ENCODE measurements around the gene MROH2B.

The MROH2B gene

GRCh38 chr5:41093803-41094202 lies 22.7 kb upstream of the MROH2B start:
- intact Hi-C loops (cut with DNase I; ENCODE audit: low total_unique reads) = no loop called here
- Histone ChIP-seq H3K4me3 (no peak overlapping the region), H3K36me3 (no peaks in the 10 kb centered on the region), H3K27me3 (no peaks in the 10 kb centered on the region), H3K4me1 (no peaks in the 10 kb centered on the region), H3K9me3 (no peaks in the 10 kb centered on the region), H3K27ac (no peak overlapping the region)
- DNase-seq = no peak
- TF ChIP-seq, protein P1, sequence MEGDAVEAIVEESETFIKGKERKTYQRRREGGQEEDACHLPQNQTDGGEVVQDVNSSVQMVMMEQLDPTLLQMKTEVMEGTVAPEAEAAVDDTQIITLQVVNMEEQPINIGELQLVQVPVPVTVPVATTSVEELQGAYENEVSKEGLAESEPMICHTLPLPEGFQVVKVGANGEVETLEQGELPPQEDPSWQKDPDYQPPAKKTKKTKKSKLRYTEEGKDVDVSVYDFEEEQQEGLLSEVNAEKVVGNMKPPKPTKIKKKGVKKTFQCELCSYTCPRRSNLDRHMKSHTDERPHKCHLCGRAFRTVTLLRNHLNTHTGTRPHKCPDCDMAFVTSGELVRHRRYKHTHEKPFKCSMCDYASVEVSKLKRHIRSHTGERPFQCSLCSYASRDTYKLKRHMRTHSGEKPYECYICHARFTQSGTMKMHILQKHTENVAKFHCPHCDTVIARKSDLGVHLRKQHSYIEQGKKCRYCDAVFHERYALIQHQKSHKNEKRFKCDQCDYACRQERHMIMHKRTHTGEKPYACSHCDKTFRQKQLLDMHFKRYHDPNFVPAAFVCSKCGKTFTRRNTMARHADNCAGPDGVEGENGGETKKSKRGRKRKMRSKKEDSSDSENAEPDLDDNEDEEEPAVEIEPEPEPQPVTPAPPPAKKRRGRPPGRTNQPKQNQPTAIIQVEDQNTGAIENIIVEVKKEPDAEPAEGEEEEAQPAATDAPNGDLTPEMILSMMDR (IDR thresholded peaks at IDR 0.05) = no peak

DNA sequence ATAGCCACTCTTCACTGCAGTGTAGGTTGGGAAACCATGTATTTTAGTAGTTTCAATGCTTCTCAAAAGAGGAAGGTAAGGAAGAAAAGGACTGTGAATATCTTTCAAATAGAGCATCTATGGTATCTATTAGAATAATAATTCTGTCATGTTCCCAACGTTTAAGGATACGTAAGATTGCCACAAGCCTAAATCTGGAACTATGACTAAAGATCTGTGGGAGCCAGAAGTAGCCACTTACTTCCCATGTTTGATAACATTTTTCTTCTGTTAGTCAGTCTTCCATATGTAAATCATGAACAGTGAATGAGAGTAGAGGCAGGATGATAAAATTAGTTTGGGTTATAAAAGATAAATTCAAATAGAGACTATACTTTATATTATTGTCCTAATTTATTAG lies 16.3 kb upstream of the MROH2B start:
- H3K36me3 ChIP-seq = no peaks in the 10 kb centered on the region
- DNase-seq = no peak

DNA sequence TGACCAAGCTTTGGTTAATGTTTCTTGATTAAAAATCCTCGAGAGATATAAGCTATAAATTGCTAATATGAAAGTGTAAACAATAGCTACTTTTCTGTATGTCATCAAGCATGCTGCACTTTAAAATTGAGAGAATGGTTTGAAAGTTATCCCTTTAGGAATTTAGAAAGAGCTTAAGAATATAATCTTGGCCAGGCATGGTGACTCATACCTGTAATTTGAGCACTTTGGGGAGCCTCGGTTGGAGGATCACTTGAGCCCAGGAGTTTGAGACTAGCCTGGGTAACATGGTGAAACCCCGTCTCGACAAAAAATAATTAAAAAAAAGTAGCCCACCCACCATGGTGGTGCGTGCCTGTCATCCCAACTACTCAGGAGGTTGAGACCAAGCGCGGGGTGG lies 12.2 kb upstream of the MROH2B start:
- H3K4me1 ChIP-seq = no peaks in the 10 kb centered on the region
- no peak overlapping the region for H3K4me3 ChIP-seq
- no peak overlapping the region for H3K27ac ChIP-seq
- peaks cover 0 to 3% (median 0%) of the 10 kb centered on the region in 3 donors for H3K9me3 ChIP-seq
- TF ChIP-seq, protein P1 (IDR thresholded peaks at IDR 0.05) = no peak
- intact Hi-C loops (cut with DNase I; ENCODE audit: low total_unique reads) = no loop called here
- no peak for DNase-seq
- no peaks in the 10 kb centered on the region for H3K27me3 ChIP-seq
- H3K36me3 ChIP-seq = no peaks in the 10 kb centered on the region

More for the DNA sequence above, 16.3 kb upstream of the MROH2B start:
- no peaks in the 10 kb centered on the region for H3K27me3 ChIP-seq
- H3K9me3 ChIP-seq = peaks cover 0 to 3% (median 0%) of the 10 kb centered on the region in 3 donors
- H3K4me1 ChIP-seq = no peaks in the 10 kb centered on the region
- intact Hi-C loops (cut with DNase I; ENCODE audit: low total_unique reads) = no loop called here
- TF ChIP-seq, protein P1 (IDR thresholded peaks at IDR 0.05) = no peak
- no peak overlapping the region for H3K27ac ChIP-seq
- no peak overlapping the region for H3K4me3 ChIP-seq

DNA sequence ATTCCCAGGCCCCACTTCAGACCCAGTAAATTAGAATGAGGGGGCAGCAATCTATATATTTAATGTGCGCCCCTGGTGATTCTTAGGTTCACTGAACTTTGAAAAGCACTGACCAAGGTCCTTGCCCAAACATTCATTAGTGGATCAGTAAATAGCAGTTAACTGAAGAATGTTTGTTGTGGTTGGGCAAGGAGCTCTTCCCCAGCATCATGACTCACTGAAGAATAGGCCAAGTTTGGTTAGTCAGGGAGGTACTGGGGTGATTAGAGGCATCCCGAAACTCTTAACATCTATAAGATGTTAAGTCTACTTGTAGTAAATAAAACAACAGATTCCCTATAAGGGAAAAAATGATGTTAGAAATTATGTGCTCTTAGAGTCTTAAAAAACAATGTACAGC lies 833 bp upstream of the MROH2B start:
- TF ChIP-seq, protein P1 (IDR thresholded peaks at IDR 0.05) = no peak
- Histone ChIP-seq H3K9me3 (no peaks in the 10 kb centered on the region), H3K36me3 (no peaks in the 10 kb centered on the region), H3K27ac (no peak overlapping the region), H3K4me1 (no peaks in the 10 kb centered on the region), H3K27me3 (no peaks in the 10 kb centered on the region), H3K4me3 (no peak overlapping the region)
- DNase-seq = no peak
- intact Hi-C loops (cut with DNase I; ENCODE audit: low total_unique reads) = no loop called here

GRCh38 chr5:41067714-41068568 lies 3.2 kb downstream of the MROH2B start:
- H3K27ac ChIP-seq = no peak overlapping the region

More at GRCh38 chr5:41067714-41068568, 3.2 kb downstream of the MROH2B start:
- intact Hi-C loops (cut with DNase I; ENCODE audit: low total_unique reads) = no loop called here
- no peak overlapping the region for H3K4me3 ChIP-seq
- H3K36me3 ChIP-seq = no peaks in the 10 kb centered on the region
- no peak for DNase-seq
- no peaks in the 10 kb centered on the region for H3K27me3 ChIP-seq
- H3K9me3 ChIP-seq = no peaks in the 10 kb centered on the region
- TF ChIP-seq, protein P1 (IDR thresholded peaks at IDR 0.05) = no peak
- no peaks in the 10 kb centered on the region for H3K4me1 ChIP-seq
